DOHH2 (cell line): ENCODE data around the gene CDX1.

Source experiments
- CTCF ChIP-seq: fragments of 200-600 bp; sonication (generic); IDR thresholded peaks from one replicate; pipeline ENCODE4 v1.5.1; 2014; ENCODE audit warnings: antibody characterized with exemption, mild to moderate bottlenecking, low read depth, low read length; ENCODE audit not compliant: poor library complexity, severe bottlenecking
- EZH2phosphoT487 ChIP-seq: fragments of 200-600 bp; sonication (generic); IDR thresholded peaks from 2 replicates; pipeline ENCODE4 v1.6.1; 2017; ENCODE audit warnings: borderline replicate concordance, mild to moderate bottlenecking, antibody characterized with exemption, low read length, moderate library complexity, mixed read lengths

GRCh38 chr5:150202501-150202900, 35.9 kb downstream of the CDX1 start:
- TF ChIP-seq CTCF, result no peak
- TF ChIP-seq EZH2phosphoT487, result no peak
